ENCODE measurements around the gene SRSF3.
"Not testable (repeated sequence)": the region's sequence is repeated elsewhere in the genome, so short reads cannot be mapped to it uniquely, and the experiment has no call there.

SRSF3 gene

GRCh38 chr6:36581716-36582115, 12.4 kb upstream of the SRSF3 start:
- no peak for TF ChIP-seq JUND (IDR thresholded peaks at IDR 0.05; ENCODE audit: low read depth)
- in situ Hi-C loops (cut with HindIII; ENCODE audit: low pct_unique_long_range_greater_than_20kb, low sequenced_read_pairs) = no loop called here
- no peak for DNase-seq (ENCODE audit: low read depth in 1 of 2, low spot score in 1 of 2)

GRCh38 chr6:36586606-36587005, 7.6 kb upstream of the SRSF3 start:
- TF ChIP-seq JUND (IDR thresholded peaks at IDR 0.05; ENCODE audit: low read depth) = no peak
- DNase-seq (ENCODE audit: low read depth in 1 of 2, low spot score in 1 of 2) = no peak
- in situ Hi-C loops (cut with HindIII; ENCODE audit: low pct_unique_long_range_greater_than_20kb, low sequenced_read_pairs) = no loop called here

- DNase-seq (ENCODE audit: low read depth in 1 of 2, low spot score in 1 of 2); in situ Hi-C loops (cut with HindIII; ENCODE audit: low pct_unique_long_range_greater_than_20kb, low sequenced_read_pairs): not testable (repeated sequence)
Observed at GRCh38 chr6:36589025-36589400, 5.1 kb upstream of the SRSF3 start.

GRCh38 chr6:36590237-36590636, 3.9 kb upstream of the SRSF3 start:
- in situ Hi-C loops (cut with HindIII; ENCODE audit: low pct_unique_long_range_greater_than_20kb, low sequenced_read_pairs) = no loop called here
- DNase-seq (ENCODE audit: low read depth in 1 of 2, low spot score in 1 of 2) = peak; percentile 69 to 86
- TF ChIP-seq JUND (IDR thresholded peaks at IDR 0.05; ENCODE audit: low read depth) = no peak

- no peak for TF ChIP-seq JUND (IDR thresholded peaks at IDR 0.05; ENCODE audit: low read depth)
- in situ Hi-C loops (cut with HindIII; ENCODE audit: low pct_unique_long_range_greater_than_20kb, low sequenced_read_pairs) = no loop called here
- DNase-seq (ENCODE audit: low read depth in 1 of 2, low spot score in 1 of 2) = peak in 1 of 2 experiments; percentile 50
Observed at GRCh38 chr6:36592221-36592655, 1.9 kb upstream of the SRSF3 start.

GRCh38 chr6:36593569-36594028, 563 bp upstream of the SRSF3 start:
- in situ Hi-C loops (cut with HindIII; ENCODE audit: low pct_unique_long_range_greater_than_20kb, low sequenced_read_pairs) = no loop called here

GRCh38 chr6:36594816-36595643, 868 bp downstream of the SRSF3 start:
- no peak for TF ChIP-seq JUND (IDR thresholded peaks at IDR 0.05; ENCODE audit: low read depth)
- in situ Hi-C loops (cut with HindIII; ENCODE audit: low pct_unique_long_range_greater_than_20kb, low sequenced_read_pairs) = no loop called here
- peak in 1 of 2 experiments; percentile 59 for DNase-seq (ENCODE audit: low read depth in 1 of 2, low spot score in 1 of 2)

More at GRCh38 chr6:36593569-36594028, 563 bp upstream of the SRSF3 start:
- peak in 1 of 2 experiments; percentile 87 for DNase-seq (ENCODE audit: low read depth in 1 of 2, low spot score in 1 of 2)
- TF ChIP-seq JUND (IDR thresholded peaks at IDR 0.05; ENCODE audit: low read depth) = no peak

GRCh38 chr6:36596356-36596755, 2.2 kb downstream of the SRSF3 start:
- DNase-seq (ENCODE audit: low read depth in 1 of 2, low spot score in 1 of 2) = no peak
- in situ Hi-C loops (cut with HindIII; ENCODE audit: low pct_unique_long_range_greater_than_20kb, low sequenced_read_pairs) = no loop called here
- TF ChIP-seq JUND (IDR thresholded peaks at IDR 0.05; ENCODE audit: low read depth) = no peak

GRCh38 chr6:36597775-36598174, 3.6 kb downstream of the SRSF3 start:
- in situ Hi-C loops (cut with HindIII; ENCODE audit: low pct_unique_long_range_greater_than_20kb, low sequenced_read_pairs) = no loop called here
- no peak for DNase-seq (ENCODE audit: low read depth in 1 of 2, low spot score in 1 of 2)
- no peak for TF ChIP-seq JUND (IDR thresholded peaks at IDR 0.05; ENCODE audit: low read depth)

GRCh38 chr6:36598326-36598725, 4.2 kb downstream of the SRSF3 start:
- TF ChIP-seq JUND (IDR thresholded peaks at IDR 0.05; ENCODE audit: low read depth) = no peak
- in situ Hi-C loops (cut with HindIII; ENCODE audit: low pct_unique_long_range_greater_than_20kb, low sequenced_read_pairs) = no loop called here
- no peak for DNase-seq (ENCODE audit: low read depth in 1 of 2, low spot score in 1 of 2)

- no peak for DNase-seq (ENCODE audit: low read depth in 1 of 2, low spot score in 1 of 2)
- in situ Hi-C loops (cut with HindIII; ENCODE audit: low pct_unique_long_range_greater_than_20kb, low sequenced_read_pairs) = no loop called here
- TF ChIP-seq JUND (IDR thresholded peaks at IDR 0.05; ENCODE audit: low read depth) = no peak
Observed at GRCh38 chr6:36598739-36599318, 4.7 kb downstream of the SRSF3 start.

- TF ChIP-seq JUND (IDR thresholded peaks at IDR 0.05; ENCODE audit: low read depth) = no peak
- peak in 1 of 2 experiments; percentile 59 for DNase-seq (ENCODE audit: low read depth in 1 of 2, low spot score in 1 of 2)
- in situ Hi-C loops (cut with HindIII; ENCODE audit: low pct_unique_long_range_greater_than_20kb, low sequenced_read_pairs) = no loop called here
Observed at GRCh38 chr6:36599791-36600209, 5.6 kb downstream of the SRSF3 start.

- DNase-seq (ENCODE audit: low read depth in 1 of 2, low spot score in 1 of 2) = no peak
- in situ Hi-C loops (cut with HindIII; ENCODE audit: low pct_unique_long_range_greater_than_20kb, low sequenced_read_pairs) = no loop called here
- no peak for TF ChIP-seq JUND (IDR thresholded peaks at IDR 0.05; ENCODE audit: low read depth)
Observed at GRCh38 chr6:36600564-36601146, 6.5 kb downstream of the SRSF3 start.

GRCh38 chr6:36601818-36602217, 7.7 kb downstream of the SRSF3 start:
- in situ Hi-C loops (cut with HindIII; ENCODE audit: low pct_unique_long_range_greater_than_20kb, low sequenced_read_pairs) = not testable (repeated sequence)

More at GRCh38 chr6:36601818-36602217, 7.7 kb downstream of the SRSF3 start:
- not testable (repeated sequence) for DNase-seq (ENCODE audit: low read depth in 1 of 2, low spot score in 1 of 2)
